Erythroblast (primary cell): ENCODE results near the gene PLGRKT.

Source experiments
- GATA1 ChIP-seq: IDR thresholded peaks from 2 replicates; pipeline ENCODE4 v1.6.1; 2011; ENCODE audit warnings: low read depth, mild to moderate bottlenecking, control low read depth, low read length, moderate library complexity
- POLR2A ChIP-seq: IDR thresholded peaks from 2 replicates; pipeline ENCODE4 v1.6.1; 2011; ENCODE audit warnings: mild to moderate bottlenecking, low read length

GRCh38 chr9:5402217-5402616, 35.5 kb downstream of the PLGRKT start:
- TF ChIP-seq POLR2A, result no peak
- TF ChIP-seq GATA1, result no peak
